T1000 (cell line): ENCODE results near the gene CCL1.

Experiments
- DNase-seq: peaks from one replicate; lab custom pipeline; 2025; ENCODE audit warnings: mixed read lengths; lab: John Stamatoyannopoulos, UW

Gene CCL1

DNA sequence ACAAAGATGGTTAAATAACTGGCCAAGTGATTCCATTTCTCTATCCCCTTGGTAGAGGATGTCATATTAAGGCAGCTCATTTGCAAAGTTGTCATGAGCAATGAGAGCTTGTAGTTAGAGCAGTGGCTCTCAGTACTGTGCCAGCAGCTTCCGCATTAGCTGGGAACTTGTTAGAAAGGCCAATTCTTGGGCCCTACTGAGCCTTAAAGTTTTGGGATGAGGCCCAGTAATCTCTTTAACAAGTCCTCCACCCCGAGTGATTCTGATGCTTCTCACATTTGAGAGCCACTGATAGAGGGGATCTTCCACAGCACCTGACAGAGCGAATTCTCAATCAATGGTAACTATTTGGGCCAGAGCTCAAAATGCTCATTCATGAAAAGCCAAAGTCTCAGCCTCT is 20.2 kb upstream of the CCL1 start:
- no peak for DNase-seq

DNA sequence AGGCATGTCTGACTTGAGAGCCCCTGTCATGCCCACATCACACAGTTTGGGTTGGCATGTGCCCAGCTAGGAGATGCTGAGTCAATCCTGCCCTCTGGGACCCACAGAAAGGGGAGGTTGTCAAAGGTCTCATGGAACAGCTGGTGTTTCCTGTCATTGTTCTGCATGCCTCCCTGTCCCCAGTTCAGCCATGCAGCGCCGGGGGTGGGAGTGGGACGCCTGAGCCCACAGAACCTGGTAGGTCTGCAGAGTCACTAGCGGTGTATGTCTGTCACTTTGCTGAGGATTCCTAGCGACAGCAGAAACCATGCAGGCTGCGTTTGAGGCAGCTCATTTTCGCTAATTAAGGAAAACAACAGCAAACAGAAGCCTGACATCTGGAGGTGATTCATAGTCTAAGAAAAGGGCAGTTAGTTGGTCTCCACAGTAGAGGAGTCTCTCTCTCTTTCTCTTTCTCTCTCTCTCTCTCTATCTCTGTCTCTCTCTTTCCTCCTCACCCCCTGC is 19.6 kb upstream of the CCL1 start:
- no peak for DNase-seq

DNA sequence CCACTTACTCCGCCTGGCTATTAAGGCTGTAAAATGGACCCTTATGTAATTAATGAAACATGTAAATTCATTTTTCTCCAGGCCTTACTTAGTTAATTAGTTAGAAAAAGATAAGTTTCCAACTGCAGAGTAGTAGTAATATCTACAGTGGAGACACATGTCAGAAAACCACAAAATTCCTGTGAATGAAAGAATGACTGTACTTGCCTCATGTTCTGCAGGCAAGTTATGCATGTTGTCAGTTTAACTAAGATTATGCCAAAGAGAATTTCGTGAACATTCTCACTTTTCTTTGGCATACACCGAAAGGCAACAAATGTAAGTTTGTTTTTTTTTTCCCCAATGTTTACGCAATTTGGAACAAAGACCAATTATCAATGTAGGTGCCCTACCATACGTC is 16.8 kb upstream of the CCL1 start:
- DNase-seq: no peak

GRCh38 chr17:34378664-34379101 is 15.7 kb upstream of the CCL1 start:
- no peak for DNase-seq

DNA sequence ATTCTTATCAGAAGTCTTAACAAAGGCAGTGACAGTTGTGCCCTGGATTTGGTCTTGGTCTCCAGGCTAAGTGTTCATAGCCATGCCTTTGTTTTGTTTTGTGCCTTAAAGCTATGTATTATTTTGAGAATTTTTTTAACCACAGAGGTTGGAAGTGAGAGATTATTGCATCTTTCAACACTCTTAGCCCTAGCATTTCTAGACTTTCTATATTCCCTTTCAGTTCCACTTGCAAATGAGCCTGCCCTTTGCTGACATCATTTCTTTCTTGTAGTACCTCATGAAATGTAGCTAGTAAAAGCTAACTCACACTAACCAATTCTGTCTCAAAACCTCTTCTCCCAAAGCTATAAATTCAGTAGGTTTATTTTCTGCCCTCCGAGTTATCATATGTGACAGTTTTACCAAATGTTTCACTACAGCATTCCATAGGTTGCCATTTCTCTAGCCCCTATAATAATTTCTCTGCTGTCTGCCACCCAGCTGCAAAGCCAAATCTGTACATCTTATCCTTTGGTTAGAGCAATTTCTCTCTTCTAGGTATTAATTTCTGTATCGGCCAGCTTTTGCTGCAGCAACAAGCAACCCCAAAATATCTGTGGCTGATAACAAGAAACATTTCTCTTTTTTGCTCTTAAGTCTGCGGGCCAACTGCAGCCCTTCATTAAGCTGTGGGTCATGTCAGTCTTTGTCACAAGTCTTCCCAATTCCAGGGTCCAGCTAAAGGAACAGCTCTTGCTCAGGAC is 14.2 kb upstream of the CCL1 start:
- DNase-seq: no peak

DNA sequence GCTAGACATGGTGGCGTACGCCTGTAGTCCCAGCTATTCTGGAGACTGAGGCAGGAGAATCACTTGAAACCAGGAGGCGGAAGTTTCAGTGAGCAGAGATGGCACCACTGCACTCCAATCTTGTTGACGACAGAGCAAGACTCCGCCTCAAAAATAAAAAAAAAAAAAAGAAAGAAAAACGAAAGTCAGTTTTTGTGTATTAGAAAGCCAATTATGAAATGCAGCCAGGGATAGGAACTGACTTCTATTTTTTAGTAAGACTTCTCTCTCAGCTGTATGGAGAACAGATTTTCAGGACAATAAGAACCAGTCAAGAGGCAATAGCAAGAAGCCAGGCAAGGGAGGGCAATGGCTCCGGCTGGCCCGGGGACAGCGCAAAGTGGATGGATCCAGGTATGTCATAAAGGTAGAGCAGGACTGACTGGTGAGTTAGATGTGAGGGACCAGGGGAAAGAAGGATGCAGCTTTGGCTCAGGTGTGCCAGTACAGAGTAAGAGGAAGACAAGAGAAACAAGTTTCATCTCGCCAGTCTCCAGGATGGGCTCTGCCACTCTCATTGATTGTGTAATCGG is 12.5 kb upstream of the CCL1 start:
- no peak for DNase-seq

GRCh38 chr17:34374457-34374856 is 11.4 kb upstream of the CCL1 start:
- DNase-seq: no peak

- no peak for DNase-seq
Measured at GRCh38 chr17:34371405-34372100, 8.5 kb upstream of the CCL1 start.

GRCh38 chr17:34370997-34371395 is 8.0 kb upstream of the CCL1 start:
- DNase-seq: no peak

GRCh38 chr17:34370376-34370996 is 7.5 kb upstream of the CCL1 start:
- no peak for DNase-seq

DNA sequence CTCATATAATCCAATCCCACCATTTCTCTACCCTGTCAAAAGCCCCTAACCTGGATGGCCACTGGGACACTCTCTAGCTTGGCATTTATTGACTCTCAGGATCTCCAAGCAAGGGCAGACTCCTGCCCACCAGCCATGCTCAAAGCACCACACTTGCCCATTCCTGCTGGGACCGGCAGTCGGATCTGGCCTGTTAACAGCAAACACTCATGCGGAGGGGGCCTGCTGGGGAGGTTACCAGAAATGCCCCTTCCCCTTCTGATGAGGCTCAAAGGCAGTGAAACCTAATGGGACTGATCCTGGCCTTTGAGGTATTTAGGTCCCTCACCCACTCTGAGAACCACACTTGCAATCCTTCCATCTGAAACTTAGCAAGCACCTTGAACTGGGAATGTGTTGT is 6.5 kb upstream of the CCL1 start:
- no peak for DNase-seq

DNA sequence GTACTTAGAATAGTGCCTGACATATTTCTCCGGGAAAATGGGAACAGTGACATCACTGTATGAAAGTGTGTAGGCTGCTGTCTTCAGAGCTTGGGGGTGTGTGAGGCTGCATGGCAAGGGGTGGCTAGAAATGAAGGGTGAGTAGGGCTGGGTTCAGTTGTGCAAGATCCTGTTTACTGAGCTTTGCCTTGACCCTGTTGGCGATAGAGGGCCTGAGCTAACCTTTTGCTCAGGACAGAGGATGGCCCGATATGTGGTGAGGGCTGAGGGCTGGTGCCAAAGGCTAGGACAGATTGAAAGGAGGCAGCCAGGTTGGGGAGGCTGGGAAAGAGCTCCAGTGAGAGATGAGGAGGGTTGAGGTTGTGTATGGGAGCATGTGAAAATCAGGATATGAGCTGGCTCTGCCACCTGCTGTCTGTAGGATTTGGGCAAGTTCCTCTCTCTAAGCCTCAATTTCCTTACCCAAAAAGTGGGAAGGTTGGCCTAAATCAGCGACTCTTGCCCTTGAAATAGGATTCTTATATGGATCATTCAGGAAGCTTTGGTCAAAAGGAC is 6.0 kb upstream of the CCL1 start:
- DNase-seq: no peak

DNA sequence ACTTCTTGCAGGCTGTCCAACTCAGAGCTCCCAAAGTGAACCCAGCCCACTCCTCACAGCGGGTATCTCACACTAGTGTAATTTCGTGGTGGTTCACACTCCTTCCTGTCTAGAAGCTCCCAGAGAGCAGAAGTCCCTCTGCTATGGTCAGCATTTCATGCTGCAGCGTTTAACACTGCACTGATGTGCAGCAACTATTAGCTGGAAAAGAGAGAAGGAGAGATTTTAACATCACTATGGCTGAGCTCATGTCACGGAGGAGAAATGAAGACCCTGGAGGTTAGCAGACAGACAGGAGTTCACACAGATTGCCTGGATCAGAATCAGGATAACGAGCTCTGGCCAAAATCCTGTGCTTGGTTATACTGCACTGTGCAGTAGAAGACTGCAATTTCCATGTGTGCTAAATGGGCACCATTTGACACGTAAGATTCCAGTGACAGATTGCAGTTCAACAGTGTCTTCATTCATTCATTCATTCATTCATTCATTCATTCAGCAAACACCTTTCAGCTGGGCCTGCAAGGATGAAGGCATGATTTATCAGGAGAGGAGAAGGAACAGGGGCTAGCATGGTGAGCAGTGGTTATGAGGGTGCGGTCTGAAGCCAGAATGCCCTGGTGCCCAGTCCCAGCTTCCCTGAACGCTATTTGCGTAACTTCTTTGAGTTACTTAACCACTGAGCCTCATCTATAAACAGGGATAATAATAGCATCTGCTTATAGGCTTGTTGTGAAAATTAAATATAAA is 5.3 kb upstream of the CCL1 start:
- DNase-seq: no peak

DNA sequence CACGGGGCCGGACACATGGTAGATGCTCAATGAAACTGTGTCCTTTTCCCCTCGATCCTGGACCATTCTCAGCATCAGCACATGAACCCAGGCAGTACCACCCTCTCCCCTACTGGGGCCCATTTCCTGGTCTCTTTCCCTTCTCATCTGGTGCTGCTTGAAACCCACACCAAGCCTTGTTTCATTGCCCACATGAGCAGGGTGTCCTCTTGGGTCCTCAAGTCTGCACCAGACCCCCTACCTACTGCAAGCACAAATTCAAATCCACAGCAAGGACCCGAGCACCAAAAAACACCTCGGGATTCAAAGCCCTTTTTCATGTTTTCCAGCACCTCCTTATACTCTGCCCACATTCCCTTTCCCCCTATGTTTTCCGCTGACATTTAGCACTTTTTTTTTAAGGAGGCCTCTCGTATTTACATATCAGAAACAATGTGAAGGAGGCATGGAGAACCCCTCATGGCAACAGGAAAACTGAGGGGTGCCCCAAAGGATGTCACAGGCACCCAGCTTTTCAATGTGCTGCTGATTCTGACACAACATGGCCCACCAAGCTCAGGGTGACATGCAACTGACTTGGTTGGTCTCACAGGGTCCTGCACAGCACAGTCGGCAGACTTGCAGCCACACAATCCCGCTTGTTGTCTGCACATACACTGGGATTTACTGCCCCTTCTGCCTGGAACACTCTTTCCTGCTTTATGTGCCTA is 4.6 kb upstream of the CCL1 start:
- no peak for DNase-seq

GRCh38 chr17:34366529-34367107 is 3.6 kb upstream of the CCL1 start:
- no peak for DNase-seq

DNA sequence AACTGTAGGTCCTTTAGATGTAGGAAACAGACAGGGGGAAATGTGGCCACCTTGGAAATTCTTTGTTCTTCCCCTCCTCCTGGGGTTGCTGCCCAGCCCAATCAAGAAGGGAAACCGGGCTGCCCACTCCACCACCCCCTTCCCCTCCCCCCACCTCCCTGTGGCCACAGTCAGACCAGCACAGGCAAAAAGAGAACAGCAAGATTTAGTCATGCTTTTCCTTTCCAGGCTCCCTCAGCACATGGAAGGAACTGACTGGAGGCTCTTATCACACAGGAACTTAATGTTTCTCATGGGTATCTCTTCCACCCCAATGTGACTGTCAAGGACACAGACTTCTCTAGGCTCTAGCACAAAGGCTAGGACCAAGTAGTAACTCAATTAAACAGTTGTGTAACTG is 3.0 kb upstream of the CCL1 start:
- DNase-seq: no peak

GRCh38 chr17:34365340-34365739 is 2.3 kb upstream of the CCL1 start:
- DNase-seq: no peak

- DNase-seq: no peak
Measured at GRCh38 chr17:34364751-34365150, 1.7 kb upstream of the CCL1 start.

- no peak for DNase-seq
Measured at GRCh38 chr17:34361478-34362061, 1.5 kb downstream of the CCL1 start.

DNA sequence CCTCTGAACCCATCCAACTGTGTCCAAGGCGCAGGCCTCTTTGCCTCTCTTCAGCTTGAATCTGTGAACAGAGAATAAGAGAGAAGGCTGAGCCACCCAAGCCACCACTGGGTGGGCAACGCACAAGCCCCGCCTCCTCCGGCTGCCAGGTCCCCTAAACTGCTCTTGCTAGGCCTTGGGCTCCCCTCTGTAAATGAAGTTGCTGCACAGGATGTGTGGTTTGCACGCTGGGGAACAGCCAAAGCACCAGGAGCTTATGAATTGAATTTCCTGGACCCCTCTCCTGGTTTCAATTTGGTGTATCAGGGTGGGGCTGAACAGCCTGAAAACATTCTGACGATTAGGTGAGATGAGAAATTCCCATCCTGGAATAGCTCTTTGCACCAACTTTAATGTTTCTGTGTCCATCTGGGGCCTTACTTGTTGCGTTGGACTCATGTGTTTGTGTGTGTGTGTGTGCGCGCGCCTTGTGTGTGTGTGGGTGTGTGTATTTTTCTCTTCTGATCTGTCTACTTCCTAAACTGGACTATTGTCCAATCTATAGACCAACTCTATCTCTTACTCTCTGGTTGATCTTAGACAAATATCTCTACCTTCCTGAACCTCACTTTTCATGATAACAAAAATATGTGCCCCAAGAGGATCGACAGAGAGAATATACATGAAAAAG is 2.3 kb downstream of the CCL1 start:
- no peak for DNase-seq
